Amniotic epithelial cell (primary cell): ENCODE measurements around the gene TLE1.

Experiments
- DNase-seq: peaks from one replicate; pipeline ENCODE4 v3.0.0-alpha.2; 2010; ENCODE audit warnings: low read depth

Gene TLE1

GRCh38 chr9:81578606-81579005 lies 110.7 kb downstream of the TLE1 start:
- DNase-seq = peak; percentile 86

DNA sequence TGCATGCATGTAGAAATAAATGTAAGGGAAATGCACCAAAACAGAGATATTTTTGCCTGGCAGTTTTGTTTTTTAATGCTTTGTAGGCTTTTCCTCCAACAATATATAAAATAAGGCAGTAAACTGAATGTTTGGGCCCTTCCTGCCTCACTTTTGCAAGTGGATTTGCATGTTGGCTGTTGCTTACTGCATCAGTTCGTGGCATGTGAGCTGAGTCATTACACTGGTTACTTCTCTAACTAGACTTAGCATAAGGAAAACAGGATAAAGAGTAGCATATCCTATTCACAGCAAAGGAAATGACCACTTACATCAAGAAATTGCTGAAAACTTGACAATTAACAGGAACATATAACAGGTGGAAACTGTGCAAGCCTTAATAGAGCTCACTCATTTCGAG lies 113.4 kb downstream of the TLE1 start:
- peak; percentile 46 for DNase-seq

GRCh38 chr9:81574405-81574804 lies 114.9 kb downstream of the TLE1 start:
- DNase-seq = peak; percentile 73

- no peak for DNase-seq
Measured at GRCh38 chr9:81573415-81574321, 115.7 kb downstream of the TLE1 start.

DNA sequence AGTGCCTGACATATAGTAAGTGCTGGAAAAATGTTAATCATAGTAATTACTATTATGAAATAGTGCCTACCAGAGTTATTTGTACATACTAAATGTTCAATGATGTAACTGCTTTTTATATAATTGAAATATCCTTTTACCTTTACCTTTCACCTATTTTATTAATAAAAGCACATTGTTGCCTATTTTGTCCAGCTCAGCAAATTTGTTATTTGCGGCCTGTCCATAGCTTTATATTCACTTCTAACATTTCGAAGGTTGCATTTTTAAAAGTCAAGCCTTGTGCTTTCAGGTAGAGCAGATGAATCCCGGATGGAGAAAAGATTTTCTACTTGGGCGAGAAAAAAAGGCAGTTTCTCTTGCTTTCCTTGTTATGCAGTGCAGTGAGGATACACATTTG lies 119.3 kb downstream of the TLE1 start:
- no peak for DNase-seq

GRCh38 chr9:81566074-81566698 lies 123.2 kb downstream of the TLE1 start:
- DNase-seq = no peak

- DNase-seq = no peak
Measured at GRCh38 chr9:81565609-81566008, 123.7 kb downstream of the TLE1 start.

- no peak for DNase-seq
Measured at GRCh38 chr9:81565144-81565543, 124.2 kb downstream of the TLE1 start.

GRCh38 chr9:81564632-81565031 lies 124.7 kb downstream of the TLE1 start:
- DNase-seq = no peak

DNA sequence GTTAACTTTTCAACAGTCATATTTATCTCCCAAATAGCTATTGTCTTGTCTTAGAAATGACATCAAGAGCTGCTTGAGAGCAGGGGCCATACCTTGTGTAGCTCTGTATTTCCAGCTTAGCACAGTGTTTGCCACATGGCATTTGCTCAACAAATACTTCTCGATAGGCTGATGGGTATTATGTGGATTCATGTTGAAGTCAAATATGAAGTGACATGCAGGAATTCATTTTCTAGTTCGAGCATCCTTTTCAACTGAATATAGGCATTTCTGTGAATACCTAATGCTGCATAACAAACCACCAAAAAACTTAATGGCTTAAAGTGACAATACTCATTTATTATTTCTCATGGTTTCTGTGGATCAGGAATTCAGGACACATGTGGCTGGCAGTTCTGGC lies 125.6 kb downstream of the TLE1 start:
- no peak for DNase-seq

DNA sequence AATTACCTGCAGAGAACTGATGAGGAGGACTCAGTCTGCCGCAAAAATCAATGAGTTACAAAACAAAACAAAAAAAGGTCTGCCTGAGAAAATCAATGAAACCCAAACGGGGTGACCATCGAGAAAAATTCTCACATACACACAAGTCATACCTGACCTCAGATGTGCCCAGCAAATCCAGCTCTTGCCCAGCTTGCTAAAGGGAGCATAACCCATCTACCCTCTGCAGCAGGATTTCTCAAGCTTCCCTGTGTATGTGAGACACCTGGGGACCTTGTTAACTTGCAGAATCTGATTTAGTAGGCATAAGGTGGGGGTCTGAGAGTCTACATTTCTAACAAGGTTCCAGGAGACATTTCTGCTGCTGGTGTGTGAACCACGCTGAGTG lies 126.3 kb downstream of the TLE1 start:
- no peak for DNase-seq

GRCh38 chr9:81562231-81563019 lies 126.9 kb downstream of the TLE1 start:
- peak; percentile 88 for DNase-seq

- peak; percentile 75 for DNase-seq
Measured at GRCh38 chr9:81560851-81561732, 128.3 kb downstream of the TLE1 start.

- peak; percentile 98 for DNase-seq
Measured at GRCh38 chr9:81559709-81560108, 129.6 kb downstream of the TLE1 start.

- no peak for DNase-seq
Measured at GRCh38 chr9:81559197-81559596, 130.2 kb downstream of the TLE1 start.

- peak; percentile 90 for DNase-seq
Measured at GRCh38 chr9:81558091-81558830, 131.1 kb downstream of the TLE1 start.

- DNase-seq = no peak
Measured at GRCh38 chr9:81557452-81558090, 131.8 kb downstream of the TLE1 start.

GRCh38 chr9:81556923-81557322 lies 132.4 kb downstream of the TLE1 start:
- no peak for DNase-seq

- no peak for DNase-seq
Measured at GRCh38 chr9:81552581-81552991, 136.8 kb downstream of the TLE1 start.

GRCh38 chr9:81550207-81550583 lies 139.2 kb downstream of the TLE1 start:
- DNase-seq = no peak
